ENCODE measurements around the gene ZNF280B. TPM values are rescaled to one million over a fixed set of nuclear protein-coding genes. Genes with fewer than 3 reads are reported as not detected.
"Not testable (repeated sequence)": the region's sequence is repeated elsewhere in the genome, so short reads cannot be mapped to it uniquely, and the experiment has no call there.

Gene ZNF280B
- polyA plus RNA-seq, 4 donors: 4.2 to 4.8 (median 4.6) TPM

- no peak for DNase-seq (ENCODE audit: low read depth in 4 of 4, low spot score in 3 of 4)
Measured at GRCh38 chr22:22512951-22513350, 4.4 kb upstream of the ZNF280B start.

GRCh38 chr22:22510833-22511232 is 2.3 kb upstream of the ZNF280B start:
- not testable (repeated sequence) for DNase-seq (ENCODE audit: low read depth in 4 of 4, low spot score in 3 of 4)

- not testable (repeated sequence) for DNase-seq (ENCODE audit: low read depth in 4 of 4, low spot score in 3 of 4)
Measured at GRCh38 chr22:22509912-22510311, 1.4 kb upstream of the ZNF280B start.

- peak in 1 of 4 donors; percentile 12 for DNase-seq (ENCODE audit: low read depth in 4 of 4, low spot score in 3 of 4)
Measured at GRCh38 chr22:22507743-22508273, 734 bp downstream of the ZNF280B start.

GRCh38 chr22:22506736-22507135 is 1.8 kb downstream of the ZNF280B start:
- no peak for DNase-seq (ENCODE audit: low read depth in 4 of 4, low spot score in 3 of 4)

GRCh38 chr22:22498267-22498666 is 10.3 kb downstream of the ZNF280B start:
- DNase-seq (ENCODE audit: low read depth in 4 of 4, low spot score in 3 of 4): no peak

- DNase-seq (ENCODE audit: low read depth in 4 of 4, low spot score in 3 of 4): not testable (repeated sequence)
Measured at GRCh38 chr22:22491589-22491988, 17.0 kb downstream of the ZNF280B start.

- DNase-seq (ENCODE audit: low read depth in 4 of 4, low spot score in 3 of 4): no peak
Measured at GRCh38 chr22:22488736-22489135, 19.8 kb downstream of the ZNF280B start.

- DNase-seq (ENCODE audit: low read depth in 4 of 4, low spot score in 3 of 4): no peak
Measured at GRCh38 chr22:22487869-22488597, 20.5 kb downstream of the ZNF280B start.

- DNase-seq (ENCODE audit: low read depth in 4 of 4, low spot score in 3 of 4): no peak
Measured at GRCh38 chr22:22487059-22487458, 21.5 kb downstream of the ZNF280B start.

- no peak for DNase-seq (ENCODE audit: low read depth in 4 of 4, low spot score in 3 of 4)
Measured at GRCh38 chr22:22486132-22486899, 22.2 kb downstream of the ZNF280B start.

- DNase-seq (ENCODE audit: low read depth in 4 of 4, low spot score in 3 of 4): no peak
Measured at GRCh38 chr22:22485524-22485923, 23.0 kb downstream of the ZNF280B start.

GRCh38 chr22:22484023-22484422 is 24.5 kb downstream of the ZNF280B start:
- no peak for DNase-seq (ENCODE audit: low read depth in 4 of 4, low spot score in 3 of 4)

- DNase-seq (ENCODE audit: low read depth in 4 of 4, low spot score in 3 of 4): no peak
Measured at GRCh38 chr22:22480940-22481339, 27.6 kb downstream of the ZNF280B start.

- DNase-seq (ENCODE audit: low read depth in 4 of 4, low spot score in 3 of 4): no peak
Measured at GRCh38 chr22:22479999-22480532, 28.5 kb downstream of the ZNF280B start.

- DNase-seq (ENCODE audit: low read depth in 4 of 4, low spot score in 3 of 4): no peak
Measured at GRCh38 chr22:22479116-22479515, 29.4 kb downstream of the ZNF280B start.

GRCh38 chr22:22478470-22478869 is 30.1 kb downstream of the ZNF280B start:
- DNase-seq (ENCODE audit: low read depth in 4 of 4, low spot score in 3 of 4): no peak

- DNase-seq (ENCODE audit: low read depth in 4 of 4, low spot score in 3 of 4): no peak
Measured at GRCh38 chr22:22474733-22475132, 33.8 kb downstream of the ZNF280B start.

- not testable (repeated sequence) for DNase-seq (ENCODE audit: low read depth in 4 of 4, low spot score in 3 of 4)
Measured at GRCh38 chr22:22471104-22471503, 37.4 kb downstream of the ZNF280B start.

GRCh38 chr22:22469527-22469926 is 39.0 kb downstream of the ZNF280B start:
- DNase-seq (ENCODE audit: low read depth in 4 of 4, low spot score in 3 of 4): no peak

- DNase-seq (ENCODE audit: low read depth in 4 of 4, low spot score in 3 of 4): not testable (repeated sequence)
Measured at GRCh38 chr22:22468794-22469469, 39.6 kb downstream of the ZNF280B start.

Data from right renal pelvis (tissue), 4 donors.